ENCODE measurements around the gene EIF1AD.

- TF ChIP-seq ZC3H10 (CRISPR knock-in tag; IDR thresholded peaks at IDR 0.05): no peak
- no peak for TF ChIP-seq ZFP30 (CRISPR knock-in tag; IDR thresholded peaks at IDR 0.05)
- TF ChIP-seq PATZ1 (CRISPR knock-in tag; IDR thresholded peaks at IDR 0.05; ENCODE audit: borderline replicate concordance): no peak
- no peak for TF ChIP-seq TSHZ2 (CRISPR knock-in tag; IDR thresholded peaks at IDR 0.05)
- TF ChIP-seq CREB5 (CRISPR knock-in tag; IDR thresholded peaks at IDR 0.05; ENCODE audit: low read depth): no peak
- TF ChIP-seq RARB (CRISPR knock-in tag; IDR thresholded peaks at IDR 0.05): no peak
- TF ChIP-seq CSRNP3 (CRISPR knock-in tag; IDR thresholded peaks at IDR 0.05): no peak
- TF ChIP-seq ZNF565 (CRISPR knock-in tag; conservative IDR thresholded peaks at IDR 0.05; ENCODE audit: low read depth): no peak
Measured at GRCh38 chr11:65997286-65997685, 4.7 kb downstream of the EIF1AD start.

Data from SK-N-SH treated with all-trans-retinoic acid at 6 μM for 48 hours (cell line).